ENCODE data around the gene OFD1.

The OFD1 gene

GRCh38 chrX:13803116-13803515 lies 68.6 kb downstream of the OFD1 start:
- DNase-seq = no peak

GRCh38 chrX:13805241-13805640 lies 70.7 kb downstream of the OFD1 start:
- DNase-seq = no peak

- DNase-seq = no peak
Observed at GRCh38 chrX:13808293-13808692, 73.7 kb downstream of the OFD1 start.

- no peak for DNase-seq
Observed at GRCh38 chrX:13808865-13809264, 74.3 kb downstream of the OFD1 start.

- no peak for DNase-seq
Observed at GRCh38 chrX:13815664-13816063, 81.1 kb downstream of the OFD1 start.

- DNase-seq = no peak
Observed at GRCh38 chrX:13816176-13816575, 81.6 kb downstream of the OFD1 start.

GRCh38 chrX:13816643-13817627 lies 82.4 kb downstream of the OFD1 start, which contains the start of gene GPM6B:
TSS of gene GPM6B (minus strand) at chrX:13817093. CDS start at chrX:13816904, 189 bp downstream.
- no peak for DNase-seq

All from HCEC 1CT (cell line).